CD1c-positive myeloid dendritic cell (primary cell): ENCODE results near the gene BTBD10.
A peak's percentile ranks its signal among the peaks of the same experiment; 100 is the strongest.

Source experiments
- DNase-seq: peaks from one replicate; pipeline ENCODE4 v3.0.0-alpha.2; 2016; ENCODE audit errors: extremely low spot score

Gene BTBD10

GRCh38 chr11:13338427-13339069 is 124.5 kb downstream of the BTBD10 start:
- DNase-seq, result no peak

DNA sequence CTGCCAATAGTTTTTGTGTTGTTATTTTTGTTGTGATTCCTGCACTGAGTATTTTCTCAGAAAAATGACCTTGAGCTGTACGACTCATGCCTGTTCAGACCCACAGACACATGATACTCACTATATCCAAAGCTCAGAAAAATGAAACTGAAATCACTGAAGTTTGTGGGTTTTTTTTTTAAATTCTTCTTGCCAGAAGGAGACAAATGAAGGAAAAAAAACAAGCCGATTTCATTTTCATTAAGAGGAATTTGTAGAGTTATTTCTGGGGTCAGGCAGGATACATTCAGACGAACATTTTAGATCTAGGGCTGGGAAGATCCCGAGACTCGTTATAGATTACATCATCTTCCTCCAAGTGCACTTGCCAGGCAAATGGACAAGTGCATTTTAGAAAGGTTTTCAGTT is 125.0 kb downstream of the BTBD10 start:
- peak; percentile 21 for DNase-seq
